HepG2 (cell line): ENCODE results near the gene WNK4. TPM values are rescaled to one million over a fixed set of nuclear protein-coding genes. Genes with fewer than 3 reads are reported as not detected.

ENCODE experiments used
- CCDC6 ChIP-seq: sonication (generic); formaldehyde crosslinking; IDR thresholded peaks from 2 replicates; pipeline ENCODE4 v1.8.1; 2022; ENCODE audit warnings: mild to moderate bottlenecking, missing genetic modification reagents, moderate library complexity
- NCOA2 ChIP-seq: sonication (generic); formaldehyde crosslinking; IDR thresholded peaks from 2 replicates; pipeline ENCODE4 v1.8.0; 2022; ENCODE audit warnings: inconsistent platforms
- NFIB ChIP-seq: sonication (generic); formaldehyde crosslinking; IDR thresholded peaks from 2 replicates; pipeline ENCODE4 v1.9.0; 2021; ENCODE audit warnings: missing genetic modification reagents, mild to moderate bottlenecking, borderline replicate concordance
- RBFOX2 ChIP-seq: fragments of 200-400 bp; formaldehyde crosslinking; IDR thresholded peaks from 2 replicates; pipeline ENCODE4 v1.6.1; 2017; ENCODE audit warnings: low read depth, mild to moderate bottlenecking, low read length
- TRIM24 ChIP-seq: sonication (generic); formaldehyde crosslinking; IDR thresholded peaks from 2 replicates; pipeline ENCODE4 v1.8.0; 2022; ENCODE audit warnings: mild to moderate bottlenecking, missing genetic modification reagents
- ZBTB3 ChIP-seq: sonication (generic); formaldehyde crosslinking; IDR thresholded peaks from 2 replicates; pipeline ENCODE4 v1.4.0; 2020; ENCODE audit warnings: low read depth, mild to moderate bottlenecking, moderate library complexity, missing genetic modification reagents, borderline replicate concordance
- ZFP41 ChIP-seq: sonication (generic); formaldehyde crosslinking; IDR thresholded peaks from 2 replicates; pipeline ENCODE4 v1.4.0; 2020; ENCODE audit warnings: mild to moderate bottlenecking, missing genetic modification reagents, borderline replicate concordance
- ZMYM3 ChIP-seq: sonication (generic); formaldehyde crosslinking; IDR thresholded peaks from 2 replicates; pipeline ENCODE4 v1.5.1; 2020; ENCODE audit warnings: mild to moderate bottlenecking, missing genetic modification reagents
- ZMYM4 ChIP-seq: sonication (generic); formaldehyde crosslinking; IDR thresholded peaks from 2 replicates; pipeline ENCODE4 v1.8.1; 2023; ENCODE audit warnings: mild to moderate bottlenecking, missing genetic modification reagents
- ZNF205 ChIP-seq: IDR thresholded peaks from 2 replicates; pipeline ENCODE4 v1.6.1; 2018; ENCODE audit warnings: missing biosample characterization, missing genetic modification reagents
- ZNF24 ChIP-seq: fragments of 450-650 bp; IDR thresholded peaks from 2 replicates; pipeline ENCODE4 v1.6.1; 2017; ENCODE audit warnings: antibody characterized with exemption, mild to moderate bottlenecking
- polyA plus RNA-seq, 8 experiments: library from polyadenylated mRNA; depleted of rRNA in 3 of 8; stranded (reverse) in 7 of 8; unstranded in 1 of 8; fragments of >200 nt; fragmentation: Illumina TruSeq in 4 of 8; extraction: Trizol in 4 of 8; gene quantifications; 2 replicates each; pipeline versions ENCODE4 v1.2.1 to v1.2.3, GENCODE V29; 2011 to 2016; ENCODE audit warnings: low read depth in 4 of 8, missing spikeins in 1 of 8, mixed read lengths in 1 of 8; ENCODE audit not compliant: insufficient read depth in 1 of 8
- total RNA-seq, 5 experiments: library from RNA; depleted of rRNA; stranded (reverse); fragments of >200 nt; fragmentation: Illumina TruSeq; extraction: Trizol; gene quantifications; 2 replicates each; pipeline ENCODE4 v1.2.3, GENCODE V29; 2016; ENCODE audit warnings: low read depth in 1 of 5
- TF ChIP-seq, protein P1 (sequence below): sonication (generic); formaldehyde crosslinking; IDR thresholded peaks from 2 replicates; pipeline ENCODE4 v1.4.0; 2020; ENCODE audit warnings: missing genetic modification reagents
- TF ChIP-seq, protein P2 (sequence below): sonication (generic); formaldehyde crosslinking; IDR thresholded peaks from 2 replicates; pipeline ENCODE4 v1.5.1; 2020; ENCODE audit warnings: mild to moderate bottlenecking, moderate library complexity, missing genetic modification reagents
- TF ChIP-seq, protein P3 (sequence below): sonication (generic); formaldehyde crosslinking; IDR thresholded peaks from 2 replicates; pipeline ENCODE4 v1.4.0; 2020; ENCODE audit warnings: mild to moderate bottlenecking, missing genetic modification reagents
- TF ChIP-seq, protein P4 (sequence below): sonication (generic); formaldehyde crosslinking; IDR thresholded peaks from 2 replicates; pipeline ENCODE4 v1.4.0; 2020; ENCODE audit warnings: low read depth, mild to moderate bottlenecking, missing genetic modification reagents

Gene WNK4
- total and polyA plus RNA-seq, 2 of the 13 experiments (the other 11 are each of a cell fraction or from before 2014, with no cell fraction given), result 2.7 to 13.7 TPM

DNA sequence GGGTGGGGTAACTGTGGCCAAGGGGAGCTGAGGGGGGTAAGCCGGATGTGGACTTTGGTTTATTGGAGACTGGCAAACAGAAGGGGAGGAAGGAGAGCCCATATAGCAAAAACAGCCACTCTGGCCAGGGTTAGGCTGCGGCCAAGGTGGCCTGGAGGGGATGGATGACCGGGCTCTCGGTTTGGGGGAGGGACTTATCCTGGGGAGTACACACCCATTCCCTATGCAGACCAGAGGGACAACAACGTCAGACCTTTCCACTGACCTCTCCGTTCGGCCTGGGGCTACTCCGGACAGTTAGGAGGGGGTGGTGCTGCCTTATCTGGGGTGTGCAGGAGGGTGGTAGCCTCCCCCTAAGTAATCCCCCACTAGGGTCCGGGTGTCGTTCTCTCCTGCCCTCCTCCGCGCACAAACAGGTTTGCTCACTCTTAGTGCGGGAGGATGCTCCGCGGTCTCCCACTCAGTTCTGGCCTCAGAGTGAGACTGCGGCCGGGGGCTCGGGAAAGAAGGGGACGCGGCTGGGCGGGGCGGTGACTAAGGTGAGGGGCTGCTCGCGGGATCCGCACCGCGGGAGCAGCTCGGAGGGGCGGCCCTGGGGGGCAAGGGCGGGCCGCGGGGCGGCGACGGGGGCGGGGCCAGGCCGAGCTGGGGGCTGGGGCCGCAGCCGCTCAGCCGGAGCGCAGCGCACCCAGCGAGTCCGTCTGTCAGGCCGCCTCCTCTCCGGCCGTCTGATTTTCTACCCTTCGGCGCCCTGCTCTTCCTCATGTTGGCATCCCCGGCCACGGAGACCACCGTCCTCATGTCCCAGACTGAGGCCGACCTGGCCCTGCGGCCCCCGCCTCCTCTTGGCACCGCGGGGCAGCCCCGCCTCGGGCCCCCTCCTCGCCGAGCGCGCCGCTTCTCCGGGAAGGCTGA is at the start of gene WNK4 (continued):
- TF ChIP-seq ZNF24 (no peak), CCDC6 (CRISPR knock-in tag) (peak; percentile 82; the same call in 1 of the 2 replicates), NFIB (CRISPR knock-in tag) (no peak), ZFP41 (no peak), ZNF205 (CRISPR knock-in tag) (0 out of 2 replicates have a peak, but pooled peaks have one; percentile 11), ZBTB3 (CRISPR knock-in tag) (no peak), NCOA2 (CRISPR knock-in tag) (peak; percentile 87), ZMYM4 (CRISPR knock-in tag) (peak; percentile 61; the same call in 1 of the 2 replicates), ZMYM3 (peak; percentile 54; the same call in 1 of the 2 replicates), RBFOX2 (peak; percentile 90), TRIM24 (CRISPR knock-in tag) (no peak)
- TF ChIP-seq, protein P1, sequence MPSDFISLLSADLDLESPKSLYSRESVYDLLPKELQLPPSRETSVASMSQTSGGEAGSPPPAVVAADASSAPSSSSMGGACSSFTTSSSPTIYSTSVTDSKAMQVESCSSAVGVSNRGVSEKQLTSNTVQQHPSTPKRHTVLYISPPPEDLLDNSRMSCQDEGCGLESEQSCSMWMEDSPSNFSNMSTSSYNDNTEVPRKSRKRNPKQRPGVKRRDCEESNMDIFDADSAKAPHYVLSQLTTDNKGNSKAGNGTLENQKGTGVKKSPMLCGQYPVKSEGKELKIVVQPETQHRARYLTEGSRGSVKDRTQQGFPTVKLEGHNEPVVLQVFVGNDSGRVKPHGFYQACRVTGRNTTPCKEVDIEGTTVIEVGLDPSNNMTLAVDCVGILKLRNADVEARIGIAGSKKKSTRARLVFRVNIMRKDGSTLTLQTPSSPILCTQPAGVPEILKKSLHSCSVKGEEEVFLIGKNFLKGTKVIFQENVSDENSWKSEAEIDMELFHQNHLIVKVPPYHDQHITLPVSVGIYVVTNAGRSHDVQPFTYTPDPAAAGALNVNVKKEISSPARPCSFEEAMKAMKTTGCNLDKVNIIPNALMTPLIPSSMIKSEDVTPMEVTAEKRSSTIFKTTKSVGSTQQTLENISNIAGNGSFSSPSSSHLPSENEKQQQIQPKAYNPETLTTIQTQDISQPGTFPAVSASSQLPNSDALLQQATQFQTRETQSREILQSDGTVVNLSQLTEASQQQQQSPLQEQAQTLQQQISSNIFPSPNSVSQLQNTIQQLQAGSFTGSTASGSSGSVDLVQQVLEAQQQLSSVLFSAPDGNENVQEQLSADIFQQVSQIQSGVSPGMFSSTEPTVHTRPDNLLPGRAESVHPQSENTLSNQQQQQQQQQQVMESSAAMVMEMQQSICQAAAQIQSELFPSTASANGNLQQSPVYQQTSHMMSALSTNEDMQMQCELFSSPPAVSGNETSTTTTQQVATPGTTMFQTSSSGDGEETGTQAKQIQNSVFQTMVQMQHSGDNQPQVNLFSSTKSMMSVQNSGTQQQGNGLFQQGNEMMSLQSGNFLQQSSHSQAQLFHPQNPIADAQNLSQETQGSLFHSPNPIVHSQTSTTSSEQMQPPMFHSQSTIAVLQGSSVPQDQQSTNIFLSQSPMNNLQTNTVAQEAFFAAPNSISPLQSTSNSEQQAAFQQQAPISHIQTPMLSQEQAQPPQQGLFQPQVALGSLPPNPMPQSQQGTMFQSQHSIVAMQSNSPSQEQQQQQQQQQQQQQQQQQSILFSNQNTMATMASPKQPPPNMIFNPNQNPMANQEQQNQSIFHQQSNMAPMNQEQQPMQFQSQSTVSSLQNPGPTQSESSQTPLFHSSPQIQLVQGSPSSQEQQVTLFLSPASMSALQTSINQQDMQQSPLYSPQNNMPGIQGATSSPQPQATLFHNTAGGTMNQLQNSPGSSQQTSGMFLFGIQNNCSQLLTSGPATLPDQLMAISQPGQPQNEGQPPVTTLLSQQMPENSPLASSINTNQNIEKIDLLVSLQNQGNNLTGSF, result no peak
- TF ChIP-seq, protein P2, sequence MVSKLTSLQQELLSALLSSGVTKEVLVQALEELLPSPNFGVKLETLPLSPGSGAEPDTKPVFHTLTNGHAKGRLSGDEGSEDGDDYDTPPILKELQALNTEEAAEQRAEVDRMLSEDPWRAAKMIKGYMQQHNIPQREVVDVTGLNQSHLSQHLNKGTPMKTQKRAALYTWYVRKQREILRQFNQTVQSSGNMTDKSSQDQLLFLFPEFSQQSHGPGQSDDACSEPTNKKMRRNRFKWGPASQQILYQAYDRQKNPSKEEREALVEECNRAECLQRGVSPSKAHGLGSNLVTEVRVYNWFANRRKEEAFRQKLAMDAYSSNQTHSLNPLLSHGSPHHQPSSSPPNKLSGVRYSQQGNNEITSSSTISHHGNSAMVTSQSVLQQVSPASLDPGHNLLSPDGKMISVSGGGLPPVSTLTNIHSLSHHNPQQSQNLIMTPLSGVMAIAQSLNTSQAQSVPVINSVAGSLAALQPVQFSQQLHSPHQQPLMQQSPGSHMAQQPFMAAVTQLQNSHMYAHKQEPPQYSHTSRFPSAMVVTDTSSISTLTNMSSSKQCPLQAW (CRISPR knock-in tag), result peak; percentile 86
- TF ChIP-seq, protein P3, sequence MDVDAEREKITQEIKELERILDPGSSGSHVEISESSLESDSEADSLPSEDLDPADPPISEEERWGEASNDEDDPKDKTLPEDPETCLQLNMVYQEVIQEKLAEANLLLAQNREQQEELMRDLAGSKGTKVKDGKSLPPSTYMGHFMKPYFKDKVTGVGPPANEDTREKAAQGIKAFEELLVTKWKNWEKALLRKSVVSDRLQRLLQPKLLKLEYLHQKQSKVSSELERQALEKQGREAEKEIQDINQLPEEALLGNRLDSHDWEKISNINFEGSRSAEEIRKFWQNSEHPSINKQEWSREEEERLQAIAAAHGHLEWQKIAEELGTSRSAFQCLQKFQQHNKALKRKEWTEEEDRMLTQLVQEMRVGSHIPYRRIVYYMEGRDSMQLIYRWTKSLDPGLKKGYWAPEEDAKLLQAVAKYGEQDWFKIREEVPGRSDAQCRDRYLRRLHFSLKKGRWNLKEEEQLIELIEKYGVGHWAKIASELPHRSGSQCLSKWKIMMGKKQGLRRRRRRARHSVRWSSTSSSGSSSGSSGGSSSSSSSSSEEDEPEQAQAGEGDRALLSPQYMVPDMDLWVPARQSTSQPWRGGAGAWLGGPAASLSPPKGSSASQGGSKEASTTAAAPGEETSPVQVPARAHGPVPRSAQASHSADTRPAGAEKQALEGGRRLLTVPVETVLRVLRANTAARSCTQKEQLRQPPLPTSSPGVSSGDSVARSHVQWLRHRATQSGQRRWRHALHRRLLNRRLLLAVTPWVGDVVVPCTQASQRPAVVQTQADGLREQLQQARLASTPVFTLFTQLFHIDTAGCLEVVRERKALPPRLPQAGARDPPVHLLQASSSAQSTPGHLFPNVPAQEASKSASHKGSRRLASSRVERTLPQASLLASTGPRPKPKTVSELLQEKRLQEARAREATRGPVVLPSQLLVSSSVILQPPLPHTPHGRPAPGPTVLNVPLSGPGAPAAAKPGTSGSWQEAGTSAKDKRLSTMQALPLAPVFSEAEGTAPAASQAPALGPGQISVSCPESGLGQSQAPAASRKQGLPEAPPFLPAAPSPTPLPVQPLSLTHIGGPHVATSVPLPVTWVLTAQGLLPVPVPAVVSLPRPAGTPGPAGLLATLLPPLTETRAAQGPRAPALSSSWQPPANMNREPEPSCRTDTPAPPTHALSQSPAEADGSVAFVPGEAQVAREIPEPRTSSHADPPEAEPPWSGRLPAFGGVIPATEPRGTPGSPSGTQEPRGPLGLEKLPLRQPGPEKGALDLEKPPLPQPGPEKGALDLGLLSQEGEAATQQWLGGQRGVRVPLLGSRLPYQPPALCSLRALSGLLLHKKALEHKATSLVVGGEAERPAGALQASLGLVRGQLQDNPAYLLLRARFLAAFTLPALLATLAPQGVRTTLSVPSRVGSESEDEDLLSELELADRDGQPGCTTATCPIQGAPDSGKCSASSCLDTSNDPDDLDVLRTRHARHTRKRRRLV (CRISPR knock-in tag), result no peak; the same call in 1 of the 2 replicates
- TF ChIP-seq, protein P4, sequence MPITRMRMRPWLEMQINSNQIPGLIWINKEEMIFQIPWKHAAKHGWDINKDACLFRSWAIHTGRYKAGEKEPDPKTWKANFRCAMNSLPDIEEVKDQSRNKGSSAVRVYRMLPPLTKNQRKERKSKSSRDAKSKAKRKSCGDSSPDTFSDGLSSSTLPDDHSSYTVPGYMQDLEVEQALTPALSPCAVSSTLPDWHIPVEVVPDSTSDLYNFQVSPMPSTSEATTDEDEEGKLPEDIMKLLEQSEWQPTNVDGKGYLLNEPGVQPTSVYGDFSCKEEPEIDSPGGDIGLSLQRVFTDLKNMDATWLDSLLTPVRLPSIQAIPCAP (CRISPR knock-in tag), result peak; percentile 32; the same call in 1 of the 2 replicates
